PC-9 (cell line): ENCODE measurements around the gene GRK4. TPM values are rescaled to one million over a fixed set of nuclear protein-coding genes. Genes with fewer than 3 reads are reported as not detected.
"Not testable (repeated sequence)": the region's sequence is repeated elsewhere in the genome, so short reads cannot be mapped to it uniquely, and the experiment has no call there.

Source experiments
- BruUV-seq: library from RNA; stranded (reverse); fragments of 400-500 nt; replicated peaks from 2 replicates; lab custom pipeline; 2021; lab: Mats Ljungman, UMichigan
- CTCF ChIA-PET: fragments of 300-600 bp; sonication (Branson Sonifier 250); formaldehyde crosslinking; loops from one replicate; lab custom pipeline; 2022; ENCODE audit warnings: antibody characterized with exemption; lab: Charles Lee
- POLR2A ChIA-PET: fragments of 300-600 bp; sonication (Branson Sonifier 250); formaldehyde crosslinking; loops from one replicate; lab custom pipeline; 2022; ENCODE audit warnings: antibody characterized with exemption; ENCODE audit not compliant: unreplicated experiment; lab: Charles Lee
- DNase-seq, 2 experiments: peaks; one replicate each; pipeline versions ENCODE4 v3.0.0 to v3.0.0-alpha.2; 2015 to 2022; ENCODE audit warnings: mixed read lengths in 1 of 2
- H2AFZ ChIP-seq: fragments of 200-600 bp; sonication (generic); 2 replicates; pipeline ENCODE4 v1.8.1; 2017; ENCODE audit warnings: antibody characterized with exemption
- H3F3A ChIP-seq: fragments of 200-600 bp; sonication (generic); 2 replicates; pipeline ENCODE4 v1.8.1; 2017; ENCODE audit warnings: antibody characterized with exemption, mild to moderate bottlenecking, low read depth; ENCODE audit not compliant: insufficient read depth
- H3K27ac ChIP-seq: fragments of 200-600 bp; sonication (generic); 2 replicates; pipeline ENCODE4 v1.6.1; 2016; ENCODE audit warnings: mixed run types
- H3K27me3 ChIP-seq: fragments of 200-600 bp; sonication (generic); 2 replicates; pipeline ENCODE4 v1.6.1; 2016; ENCODE audit warnings: low read depth, mixed run types; ENCODE audit not compliant: insufficient read depth
- H3K36me3 ChIP-seq: fragments of 200-600 bp; sonication (generic); 2 replicates; pipeline ENCODE4 v1.6.1; 2016; ENCODE audit warnings: low read depth, mixed run types
- H3K4me1 ChIP-seq: fragments of 200-600 bp; sonication (generic); replicated peaks from 2 replicates; pipeline ENCODE4 v1.6.1; 2016; ENCODE audit warnings: mixed run types; ENCODE audit not compliant: insufficient read depth
- H3K4me2 ChIP-seq: fragments of 200-600 bp; sonication (generic); 2 replicates; pipeline ENCODE4 v1.6.1; 2017; ENCODE audit warnings: mixed run types
- H3K4me3 ChIP-seq: fragments of 200-600 bp; sonication (generic); 2 replicates; pipeline ENCODE4 v1.6.1; 2016; ENCODE audit warnings: mixed run types
- H3K79me2 ChIP-seq: fragments of 200-600 bp; sonication (generic); 2 replicates; pipeline ENCODE4 v1.6.1; 2017; ENCODE audit warnings: low read depth, mixed run types
- H3K9me2 ChIP-seq: fragments of 200-600 bp; sonication (generic); 2 replicates; pipeline ENCODE4 v1.8.1; 2017; ENCODE audit warnings: mild to moderate bottlenecking; ENCODE audit not compliant: insufficient read depth
- H3K9me3 ChIP-seq: fragments of 200-600 bp; sonication (generic); 2 replicates; pipeline ENCODE4 v1.8.1; 2016; ENCODE audit warnings: low read depth; ENCODE audit not compliant: insufficient read depth
- H4K20me1 ChIP-seq: fragments of 200-600 bp; sonication (generic); 2 replicates; pipeline ENCODE4 v1.8.1; 2017; ENCODE audit not compliant: insufficient read depth
- CTCF ChIP-seq: fragments of 200-600 bp; sonication (generic); conservative IDR thresholded peaks from 2 replicates; pipeline ENCODE4 v1.6.1; 2017; ENCODE audit warnings: mixed run types, antibody characterized with exemption, mild to moderate bottlenecking, moderate library complexity
- EZH2 ChIP-seq: fragments of 200-600 bp; sonication (generic); IDR thresholded peaks from 2 replicates; pipeline ENCODE4 v1.8.0; 2017; ENCODE audit warnings: antibody characterized with exemption, low read depth
- intact Hi-C: fragments of 100-400 bp; cut with micrococcal nuclease; formaldehyde crosslinking; loops from one replicate; pipeline ENCODE4 v1.10.0; 2022; ENCODE audit not compliant: unreplicated experiment
- total RNA-seq: library from RNA; stranded (reverse); gene quantifications from 2 replicates; pipeline ENCODE4 v1.2.3, GENCODE V29; 2021

The GRK4 gene
- total RNA-seq, 1 experiment from 2014 or later: 3.1 TPM

DNA sequence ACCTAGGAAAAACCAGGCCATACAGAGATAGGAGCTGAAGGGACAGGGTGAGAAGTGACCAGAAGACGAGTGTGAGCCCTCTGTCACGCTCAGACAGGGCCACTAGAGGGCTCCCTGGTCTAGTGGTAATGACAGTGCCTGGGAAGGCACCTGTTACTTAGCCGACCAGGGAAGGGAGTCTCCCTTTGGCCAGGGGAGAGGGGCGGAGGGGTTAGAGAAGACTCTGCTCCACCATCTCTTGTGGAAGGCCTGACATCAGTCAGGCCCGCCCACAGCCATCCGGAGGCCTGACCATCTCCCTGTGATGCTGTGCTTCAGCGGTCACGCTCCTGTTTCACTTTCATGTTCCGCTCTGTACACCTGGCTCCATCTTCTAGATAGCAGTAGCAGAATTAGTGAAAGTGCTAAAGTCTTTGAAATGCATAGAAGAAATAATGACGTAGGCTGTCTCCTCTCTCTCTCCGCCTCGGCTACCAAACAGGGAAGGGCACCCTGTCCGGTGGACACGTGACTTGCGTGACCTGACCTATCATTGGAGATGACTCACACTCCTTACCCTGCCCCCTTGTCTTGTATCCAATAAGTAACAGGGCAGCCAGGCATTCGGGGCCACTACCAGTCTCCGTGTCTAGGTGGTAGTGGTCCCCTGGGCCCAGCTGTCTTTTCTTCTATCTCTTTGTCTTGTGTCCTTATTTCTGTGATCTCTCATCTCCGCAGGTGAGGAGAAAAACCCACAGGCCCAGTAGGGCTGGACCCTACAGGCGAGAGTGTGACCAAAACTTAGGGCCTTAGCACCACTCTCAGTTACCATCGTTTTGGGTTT, 84.3 kb downstream of the GRK4 start:
- Histone ChIP-seq H3K4me3 (peak overlapping the region; percentile 39; the same call in 1 of the 2 replicates), H3K9me3 (no peaks in the 10 kb centered on the region), H3K4me2 (peak overlapping the region; percentile 69), H3F3A (no peaks in the 10 kb centered on the region), H3K4me1 (0 out of 2 replicates have a peak, but pooled peaks cover under 1% of the 10 kb centered on the region), H3K9me2 (no peaks in the 10 kb centered on the region), H3K36me3 (no peaks in the 10 kb centered on the region), H4K20me1 (no peaks in the 10 kb centered on the region), H3K27me3 (no peaks in the 10 kb centered on the region), H3K27ac (no peak overlapping the region), H2AFZ (no peak overlapping the region), H3K79me2 (no peaks in the 10 kb centered on the region)
- ChIA-PET CTCF (interaction anchor here (0.6 to 0.7 kb wide), 2 partner anchors 75 to 291 kb away, joined by 3 to 5 read pairs; no protein-coding TSS in a partner anchor), POLR2A (interaction anchor here (0.7 kb wide), 1 partner anchor 422 kb away, joined by 7 read pairs; no protein-coding TSS in a partner anchor)
- peak; percentile 71 for TF ChIP-seq CTCF
- no peak for TF ChIP-seq EZH2
- BruUV-seq: no TSS peak
- intact Hi-C loops: loop anchor here (1.0 kb wide), 1 partner anchor 59 kb away; no protein-coding TSS in a partner anchor
- peak in 1 of 2 experiments; percentile 66 for DNase-seq

DNA sequence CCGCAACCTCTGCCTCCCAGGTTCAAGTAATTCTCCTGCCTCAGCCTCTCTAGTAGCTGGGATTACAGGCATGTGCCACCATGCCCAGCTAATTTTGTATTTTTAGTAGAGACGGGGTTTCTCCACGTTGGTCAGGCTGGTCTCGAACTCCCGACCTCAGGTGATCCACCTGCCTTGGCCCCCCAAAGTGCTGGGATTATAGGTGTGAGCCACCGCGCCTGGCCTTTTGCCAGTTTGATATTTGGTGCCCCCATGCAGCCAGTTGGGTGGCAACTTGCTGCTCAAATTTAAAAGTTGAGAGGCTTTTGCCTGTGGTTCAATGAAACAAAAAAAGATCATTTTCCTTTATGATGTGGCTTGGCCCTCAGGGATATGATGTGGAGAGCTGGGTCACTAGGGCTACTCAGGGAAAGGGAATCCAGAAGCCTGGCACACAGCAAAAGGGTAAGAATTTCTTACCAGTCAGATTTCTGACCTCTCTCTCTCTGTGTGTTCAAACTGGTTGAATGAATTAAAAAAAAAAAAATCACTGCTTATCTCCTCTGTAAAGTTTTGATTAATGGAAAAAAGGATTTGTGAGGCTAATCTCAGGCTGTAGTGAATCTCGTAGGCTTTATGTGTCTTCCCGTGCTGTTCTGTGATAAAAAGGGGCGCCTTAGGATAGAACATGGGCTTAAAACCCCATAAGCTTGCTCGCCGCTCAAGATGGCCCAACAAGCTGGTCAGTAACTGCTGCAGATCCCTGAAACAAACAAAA, 87.9 kb downstream of the GRK4 start:
- H3K4me3 ChIP-seq, intact Hi-C loops, H3K9me3 ChIP-seq, H3K36me3 ChIP-seq, H3K27ac ChIP-seq, POLR2A ChIA-PET, BruUV-seq, H3K9me2 ChIP-seq, H2AFZ ChIP-seq, H3F3A ChIP-seq, H3K79me2 ChIP-seq, H3K27me3 ChIP-seq, H4K20me1 ChIP-seq, DNase-seq, H3K4me1 ChIP-seq, H3K4me2 ChIP-seq: not testable (repeated sequence)
- CTCF ChIA-PET: interaction anchor here (0.6 kb wide), 1 partner anchor 1059 kb away, joined by 5 read pairs; no protein-coding TSS in a partner anchor

- Histone ChIP-seq H2AFZ (no peak overlapping the region), H3K4me3 (no peak overlapping the region), H4K20me1 (no peaks in the 10 kb centered on the region), H3K4me1 (no peaks in the 10 kb centered on the region), H3F3A (no peaks in the 10 kb centered on the region), H3K9me2 (no peaks in the 10 kb centered on the region), H3K9me3 (no peaks in the 10 kb centered on the region), H3K36me3 (no peaks in the 10 kb centered on the region), H3K27me3 (no peaks in the 10 kb centered on the region), H3K4me2 (no peak overlapping the region), H3K79me2 (no peaks in the 10 kb centered on the region), H3K27ac (no peak overlapping the region)
- intact Hi-C loops: no loop called here
- ChIA-PET POLR2A (no interaction called here), CTCF (no interaction called here)
- no peak for DNase-seq
- no peak for TF ChIP-seq CTCF
- no peak for TF ChIP-seq EZH2
- BruUV-seq: no TSS peak
These were observed 90.9 kb downstream of the GRK4 start for GRCh38 chr4:3054169-3054759.
